GM12872 (cell line): ENCODE results near the gene LSAMP.

Experiments
- CTCF ChIP-seq: IDR thresholded peaks from 3 replicates; pipeline ENCODE4 v1.5.1; 2011; ENCODE audit warnings: low read depth, mild to moderate bottlenecking, low read length, moderate library complexity; ENCODE audit not compliant: insufficient read depth

The LSAMP gene

GRCh38 chr3:115980709-115981108 lies 464.6 kb downstream of the LSAMP start:
- no peak for TF ChIP-seq CTCF

GRCh38 chr3:115977866-115978265 lies 467.4 kb downstream of the LSAMP start:
- no peak for TF ChIP-seq CTCF

GRCh38 chr3:115975796-115976195 lies 469.5 kb downstream of the LSAMP start:
- no peak for TF ChIP-seq CTCF

GRCh38 chr3:115975353-115975752 lies 469.9 kb downstream of the LSAMP start:
- no peak for TF ChIP-seq CTCF

- no peak for TF ChIP-seq CTCF
Observed at GRCh38 chr3:115974940-115975339, 470.3 kb downstream of the LSAMP start.

- TF ChIP-seq CTCF, result no peak
Observed at GRCh38 chr3:115968871-115969270, 476.4 kb downstream of the LSAMP start.

- no peak for TF ChIP-seq CTCF
Observed at GRCh38 chr3:115961380-115961779, 483.9 kb downstream of the LSAMP start.

GRCh38 chr3:115960799-115961198 lies 484.5 kb downstream of the LSAMP start:
- no peak for TF ChIP-seq CTCF
